ENCODE results near the gene SLC25A11. TPM values are rescaled to one million over a fixed set of nuclear protein-coding genes. Genes with fewer than 3 reads are reported as not detected.

SLC25A11 gene
- total RNA-seq, 1 donor from 2014 or later: 36.8 TPM

- H3K4me1 Mint-ChIP-seq (ENCODE audit: low read depth, unreplicated experiment): peaks cover 29% of the 10 kb centered on the region
- peak; percentile 94 for DNase-seq (ENCODE audit: low read depth)
- H3K4me3 ChIP-seq (ENCODE audit: insufficient read depth, low read depth, low read length): peak within 1 kb of the TSS; percentile 87
- H3K9me3 Mint-ChIP-seq (ENCODE audit: unreplicated experiment): peaks cover 5% of the 10 kb centered on the region
- no peaks in the 10 kb centered on the region for H3K27me3 ChIP-seq (ENCODE audit: insufficient read depth, low read length)
- H3K4me3 Mint-ChIP-seq (ENCODE audit: unreplicated experiment): no peak within 1 kb of the TSS
- H3K9me3 ChIP-seq (ENCODE audit: insufficient read depth, low read depth, low read length): no peaks in the 10 kb centered on the region
- peak within 1 kb of the TSS; percentile 95 for H3K4me2 ChIP-seq (ENCODE audit: low read length)
- no peaks in the 10 kb centered on the region for H3K27me3 Mint-ChIP-seq (ENCODE audit: low read depth, unreplicated experiment)
- peaks cover 22% of the 10 kb centered on the region for H3K36me3 Mint-ChIP-seq (ENCODE audit: low read depth, unreplicated experiment)
- peaks cover 33% of the 10 kb centered on the region for H3K4me1 ChIP-seq (ENCODE audit: insufficient read depth, low read length)
- FAIRE-seq: no peak
- peaks cover 27% of the 10 kb centered on the region for H4K20me1 ChIP-seq (ENCODE audit: insufficient read depth, low read length)
- H3K36me3 ChIP-seq (ENCODE audit: insufficient read depth, low read length): peaks cover 4% of the 10 kb centered on the region
- H3K79me2 ChIP-seq (ENCODE audit: insufficient read depth, low read length): peaks cover 54% of the 10 kb centered on the region
- H3K27ac Mint-ChIP-seq (ENCODE audit: unreplicated experiment): no peak within 1 kb of the TSS
- H2AFZ ChIP-seq (ENCODE audit: low read depth, low read length): peak within 1 kb of the TSS; percentile 75
- H3K27ac ChIP-seq (ENCODE audit: low read depth, low read length): peak within 1 kb of the TSS; percentile 97
- H3K9ac ChIP-seq (ENCODE audit: low read length): peak within 1 kb of the TSS; percentile 93
- TF ChIP-seq EZH2 (IDR thresholded peaks at IDR 0.05; ENCODE audit: insufficient read depth, low read length) (no peak), CTCF (IDR thresholded peaks at IDR 0.05; ENCODE audit: insufficient read depth, low read depth, low read length) (no peak)
Measured at GRCh38 chr17:4967539-4968485, 28.0 kb upstream of the SLC25A11 start, which contains the start of gene SPAG7. SPAG7 (minus strand) TSS chr17:4967817; CDS start chr17:4967804, 13 bp downstream.

GRCh38 chr17:4966844-4967538 lies 27.1 kb upstream of the SLC25A11 start:
- H3K27ac ChIP-seq (ENCODE audit: low read depth, low read length): peak overlapping the region; percentile 97
- DNase-seq (ENCODE audit: low read depth): peak; percentile 100
- peaks cover 5% of the 10 kb centered on the region for H3K9me3 Mint-ChIP-seq (ENCODE audit: unreplicated experiment)
- H4K20me1 ChIP-seq (ENCODE audit: insufficient read depth, low read length): peaks cover 22% of the 10 kb centered on the region
- H3K4me3 Mint-ChIP-seq (ENCODE audit: unreplicated experiment): no peak overlapping the region
- no peak overlapping the region for H3K27ac Mint-ChIP-seq (ENCODE audit: unreplicated experiment)
- H2AFZ ChIP-seq (ENCODE audit: low read depth, low read length): peak overlapping the region; percentile 75
- H3K36me3 Mint-ChIP-seq (ENCODE audit: low read depth, unreplicated experiment): peaks cover 22% of the 10 kb centered on the region
- H3K79me2 ChIP-seq (ENCODE audit: insufficient read depth, low read length): peaks cover 48% of the 10 kb centered on the region
- no peak for TF ChIP-seq CTCF (IDR thresholded peaks at IDR 0.05; ENCODE audit: insufficient read depth, low read depth, low read length)
- no peak for TF ChIP-seq EZH2 (IDR thresholded peaks at IDR 0.05; ENCODE audit: insufficient read depth, low read length)
- no peaks in the 10 kb centered on the region for H3K27me3 ChIP-seq (ENCODE audit: insufficient read depth, low read length)
- peak overlapping the region; percentile 87 for H3K4me3 ChIP-seq (ENCODE audit: insufficient read depth, low read depth, low read length)
- peaks cover 33% of the 10 kb centered on the region for H3K4me1 ChIP-seq (ENCODE audit: insufficient read depth, low read length)
- FAIRE-seq: peak; percentile 90
- no peaks in the 10 kb centered on the region for H3K9me3 ChIP-seq (ENCODE audit: insufficient read depth, low read depth, low read length)
- peaks cover 4% of the 10 kb centered on the region for H3K36me3 ChIP-seq (ENCODE audit: insufficient read depth, low read length)
- H3K27me3 Mint-ChIP-seq (ENCODE audit: low read depth, unreplicated experiment): no peaks in the 10 kb centered on the region
- peak overlapping the region; percentile 93 for H3K9ac ChIP-seq (ENCODE audit: low read length)
- peak overlapping the region; percentile 95 for H3K4me2 ChIP-seq (ENCODE audit: low read length)
- peaks cover 29% of the 10 kb centered on the region for H3K4me1 Mint-ChIP-seq (ENCODE audit: low read depth, unreplicated experiment)

Measured in astrocyte (in vitro differentiated cells and primary cell).